Right lobe of liver (tissue), 4 donors: ENCODE results near the gene TNFRSF13B.

Experiments
- POLR2A ChIP-seq: fragments of 450-650 bp; IDR thresholded peaks from one replicate; pipeline ENCODE4 v1.6.1; 2017; ENCODE audit warnings: antibody characterized with exemption, mild to moderate bottlenecking
- TF ChIP-seq, protein P1 (sequence below), 4 donors: fragments of 200-600 bp in 3 of 4; fragments of 450-650 bp in 1 of 4; IDR thresholded peaks; one replicate each; pipeline versions ENCODE4 v1.5.1 to v1.8.0; 2016 to 2022; ENCODE audit warnings: antibody characterized with exemption in 4 of 4, mild to moderate bottlenecking in 2 of 4
- donor health status: DM: no; HTN: no; CAD: no.
- donor health status: DM: no; HTN: no; CAD: no.
- donor health status: DM: no; HTN: yes; CAD: no.

DNA sequence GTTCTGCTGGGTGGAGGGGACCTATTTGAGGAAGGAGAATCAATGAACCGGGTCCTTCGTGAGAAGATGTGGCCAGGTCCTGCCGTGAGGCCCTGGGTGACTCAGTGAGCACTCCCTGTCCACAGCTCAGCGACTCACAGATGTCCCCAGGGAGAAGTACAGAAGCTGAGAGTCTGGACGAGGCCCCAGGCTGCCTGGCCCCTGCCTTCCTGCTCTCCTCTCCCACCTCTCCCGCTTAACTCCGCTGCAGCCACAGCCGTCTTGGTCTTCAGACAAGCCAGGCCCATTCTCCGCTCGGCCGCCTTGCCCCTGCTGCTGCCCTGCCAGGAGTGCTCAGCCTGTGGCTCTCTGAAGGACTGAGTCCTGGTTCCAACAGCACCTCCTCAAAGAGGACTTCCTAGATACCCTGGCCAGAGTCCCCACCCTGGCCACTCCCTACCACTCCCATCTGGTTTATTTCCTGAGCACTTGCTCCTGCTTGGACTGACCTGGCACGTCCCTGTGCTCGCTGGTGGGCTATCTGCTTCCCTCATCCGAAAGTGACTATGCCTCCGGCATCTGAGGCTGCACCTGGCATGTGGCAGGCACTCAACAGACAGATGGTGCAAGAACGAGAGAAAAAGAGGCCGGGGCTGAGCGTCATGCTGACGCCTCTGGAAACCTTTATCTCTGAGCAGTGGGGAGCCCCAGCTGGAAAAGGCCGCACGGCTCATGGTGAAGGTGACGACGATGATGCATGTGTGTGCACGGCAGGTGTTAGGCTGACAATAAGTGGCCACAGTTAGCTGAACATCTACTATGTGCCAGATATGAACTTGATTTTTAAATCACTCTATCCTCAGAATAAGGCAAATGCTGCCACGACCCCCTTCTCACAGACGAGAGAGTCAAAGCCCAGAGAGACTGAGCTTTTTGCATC is 9.2 kb upstream of the TNFRSF13B start:
- TF ChIP-seq, protein P1, sequence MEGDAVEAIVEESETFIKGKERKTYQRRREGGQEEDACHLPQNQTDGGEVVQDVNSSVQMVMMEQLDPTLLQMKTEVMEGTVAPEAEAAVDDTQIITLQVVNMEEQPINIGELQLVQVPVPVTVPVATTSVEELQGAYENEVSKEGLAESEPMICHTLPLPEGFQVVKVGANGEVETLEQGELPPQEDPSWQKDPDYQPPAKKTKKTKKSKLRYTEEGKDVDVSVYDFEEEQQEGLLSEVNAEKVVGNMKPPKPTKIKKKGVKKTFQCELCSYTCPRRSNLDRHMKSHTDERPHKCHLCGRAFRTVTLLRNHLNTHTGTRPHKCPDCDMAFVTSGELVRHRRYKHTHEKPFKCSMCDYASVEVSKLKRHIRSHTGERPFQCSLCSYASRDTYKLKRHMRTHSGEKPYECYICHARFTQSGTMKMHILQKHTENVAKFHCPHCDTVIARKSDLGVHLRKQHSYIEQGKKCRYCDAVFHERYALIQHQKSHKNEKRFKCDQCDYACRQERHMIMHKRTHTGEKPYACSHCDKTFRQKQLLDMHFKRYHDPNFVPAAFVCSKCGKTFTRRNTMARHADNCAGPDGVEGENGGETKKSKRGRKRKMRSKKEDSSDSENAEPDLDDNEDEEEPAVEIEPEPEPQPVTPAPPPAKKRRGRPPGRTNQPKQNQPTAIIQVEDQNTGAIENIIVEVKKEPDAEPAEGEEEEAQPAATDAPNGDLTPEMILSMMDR (IDR thresholded peaks at IDR 0.05), result no peak
- TF ChIP-seq POLR2A, result no peak
